H9 (cell line): ENCODE data around the gene PRKAG1. TPM values are rescaled to one million over a fixed set of nuclear protein-coding genes. Genes with fewer than 3 reads are reported as not detected.

Experiments
- DNase-seq: peaks from one replicate; pipeline ENCODE4 v3.0.0-alpha.2; 2017
- H2AFZ ChIP-seq: one replicate; pipeline ENCODE4 v1.6.1; 2013; ENCODE audit warnings: mild to moderate bottlenecking, low read length, control low read depth, moderate library complexity
- H2AK5ac ChIP-seq: 2 replicates; pipeline ENCODE4 v1.6.1; 2013; ENCODE audit warnings: low read length, control low read depth, mixed read lengths; ENCODE audit not compliant: insufficient read length
- H2BK120ac ChIP-seq: one replicate; pipeline ENCODE4 v1.6.1; 2013; ENCODE audit warnings: low read depth, mild to moderate bottlenecking, low read length, control low read depth, inconsistent platforms; ENCODE audit not compliant: poor library complexity, severe bottlenecking
- H2BK12ac ChIP-seq: 2 replicates; pipeline ENCODE4 v1.6.1; 2013; ENCODE audit warnings: low read length, control low read depth, mixed read lengths, low read depth; ENCODE audit not compliant: insufficient read length
- H2BK15ac ChIP-seq: 2 replicates; pipeline ENCODE4 v1.6.1; 2013; ENCODE audit warnings: low read depth, low read length, control low read depth
- H2BK20ac ChIP-seq: one replicate; pipeline ENCODE4 v1.6.1; 2013; ENCODE audit warnings: low read depth, mild to moderate bottlenecking, low read length, control low read depth, inconsistent platforms; ENCODE audit not compliant: poor library complexity, severe bottlenecking
- H2BK5ac ChIP-seq: 2 replicates; pipeline ENCODE4 v1.6.1; 2013; ENCODE audit warnings: low read length, control low read depth, mixed read lengths; ENCODE audit not compliant: insufficient read length
- H3K14ac ChIP-seq: 2 replicates; pipeline ENCODE4 v1.6.1; 2013; ENCODE audit warnings: low read length, control low read depth; ENCODE audit not compliant: insufficient read depth
- H3K18ac ChIP-seq: 2 replicates; pipeline ENCODE4 v1.6.1; 2013; ENCODE audit warnings: low read depth, mild to moderate bottlenecking, mixed read lengths, low read length, control low read depth; ENCODE audit not compliant: insufficient read length
- H3K23ac ChIP-seq: 2 replicates; pipeline ENCODE4 v1.6.1; 2013; ENCODE audit warnings: low read length, control low read depth, mixed read lengths, low read depth; ENCODE audit not compliant: insufficient read length
- H3K23me2 ChIP-seq: 2 replicates; pipeline ENCODE4 v1.6.1; 2013; ENCODE audit warnings: low read depth, mild to moderate bottlenecking, mixed read lengths, low read length, control low read depth; ENCODE audit not compliant: insufficient read length, poor library complexity, severe bottlenecking
- H3K27ac ChIP-seq: 2 replicates; pipeline ENCODE4 v1.5.1; 2013; ENCODE audit warnings: low read length, control low read depth, mixed read lengths, low read depth; ENCODE audit not compliant: insufficient read length
- H3K27me3 ChIP-seq: 2 replicates; pipeline ENCODE4 v1.6.1; 2013; ENCODE audit warnings: low read length, control low read depth, inconsistent platforms; ENCODE audit not compliant: insufficient read depth
- H3K4ac ChIP-seq: 2 replicates; pipeline ENCODE4 v1.6.1; 2013; ENCODE audit warnings: low read depth, mild to moderate bottlenecking, control low read depth, inconsistent platforms, low read length, moderate library complexity
- H3K4me1 ChIP-seq: 2 replicates; pipeline ENCODE4 v1.6.1; 2013; ENCODE audit warnings: low read length, control low read depth, inconsistent platforms; ENCODE audit not compliant: insufficient read depth
- H3K4me2 ChIP-seq: 2 replicates; pipeline ENCODE4 v1.6.1; 2013; ENCODE audit warnings: low read length, control low read depth, mixed read lengths; ENCODE audit not compliant: insufficient read length, insufficient read depth
- H3K56ac ChIP-seq: 2 replicates; pipeline ENCODE4 v1.6.1; 2013; ENCODE audit warnings: low read depth, mild to moderate bottlenecking, mixed read lengths, low read length, control low read depth; ENCODE audit not compliant: insufficient read length
- H3K79me1 ChIP-seq: 2 replicates; pipeline ENCODE4 v1.6.1; 2013; ENCODE audit warnings: low read depth, mild to moderate bottlenecking, moderate library complexity, low read length, control low read depth, inconsistent platforms; ENCODE audit not compliant: insufficient read depth, poor library complexity, severe bottlenecking
- H3K79me2 ChIP-seq: 2 replicates; pipeline ENCODE4 v1.6.1; 2013; ENCODE audit warnings: low read length, control low read depth, inconsistent platforms; ENCODE audit not compliant: insufficient read depth
- H3K9ac ChIP-seq: 2 replicates; pipeline ENCODE4 v1.6.1; 2013; ENCODE audit warnings: low read length, control low read depth, mixed read lengths; ENCODE audit not compliant: insufficient read length; ENCODE audit errors: extremely low read depth
- H3K9me3 ChIP-seq: one replicate; pipeline ENCODE4 v1.6.1; 2013; ENCODE audit warnings: low read depth, low read length, inconsistent platforms; ENCODE audit not compliant: control insufficient read depth
- H3T11ph ChIP-seq: one replicate; pipeline ENCODE4 v1.6.1; 2013; ENCODE audit warnings: mild to moderate bottlenecking, low read length, control low read depth, inconsistent platforms
- H4K20me1 ChIP-seq: one replicate; pipeline ENCODE4 v1.6.1; 2013; ENCODE audit not compliant: control insufficient read depth, insufficient read length, insufficient read depth
- H4K5ac ChIP-seq: 2 replicates; pipeline ENCODE4 v1.6.1; 2013; ENCODE audit warnings: low read depth, mild to moderate bottlenecking, mixed read lengths, low read length, control low read depth; ENCODE audit not compliant: insufficient read length
- H4K8ac ChIP-seq: replicated peaks from 2 replicates; pipeline ENCODE4 v1.6.1; 2013; ENCODE audit warnings: low read length, control low read depth, mixed read lengths, low read depth; ENCODE audit not compliant: insufficient read length
- H4K91ac ChIP-seq: 2 replicates; pipeline ENCODE4 v1.6.1; 2013; ENCODE audit warnings: low read depth, mild to moderate bottlenecking, moderate library complexity, mixed read lengths, low read length, control low read depth; ENCODE audit not compliant: insufficient read length
- H3K27ac Mint-ChIP-seq, 3 experiments: 2 replicates in 2 of 3; 3 replicates in 1 of 3; pipeline ENCODE4 v1.8.0; 2020 to 2021; ENCODE audit warnings: mixed read lengths in 3 of 3, mild to moderate bottlenecking in 1 of 3, moderate library complexity in 1 of 3
- H3K27me3 Mint-ChIP-seq: 2 replicates; pipeline ENCODE4 v1.8.0; 2021; ENCODE audit warnings: low read depth, mild to moderate bottlenecking, moderate library complexity, mixed read lengths
- H3K36me3 Mint-ChIP-seq, 3 experiments: 2 replicates in 2 of 3; 3 replicates in 1 of 3; pipeline ENCODE4 v1.8.0; 2020 to 2021; ENCODE audit warnings: low read depth in 3 of 3, mixed read lengths in 3 of 3; ENCODE audit not compliant: insufficient read depth in 1 of 3
- H3K4me1 Mint-ChIP-seq, 2 experiments: 2 replicates each; pipeline ENCODE4 v1.8.0; 2020; ENCODE audit warnings: mixed read lengths in 2 of 2
- H3K4me3 Mint-ChIP-seq, 2 experiments: 2 replicates in 1 of 2; 3 replicates in 1 of 2; pipeline ENCODE4 v1.8.0; 2020 to 2021; ENCODE audit warnings: mild to moderate bottlenecking in 2 of 2, mixed read lengths in 2 of 2, moderate library complexity in 1 of 2
- H3K9me3 Mint-ChIP-seq, 2 experiments: 2 replicates in 1 of 2; 3 replicates in 1 of 2; pipeline ENCODE4 v1.8.0; 2020; ENCODE audit warnings: mild to moderate bottlenecking in 2 of 2, mixed read lengths in 2 of 2, moderate library complexity in 1 of 2
- WGBS: extraction: QIAGEN DNeasy Blood & Tissue Kit; methylation state at CpG from one replicate; pipeline ENCODE4 v1.1.7; 2013; ENCODE audit warnings: missing lambda C conversion rate, low lambda C conversion rate, mixed read lengths; ENCODE audit not compliant: insufficient read length; ENCODE audit errors: extremely low coverage; 5-methylcytosine and 5-hydroxymethylcytosine counted together
- total RNA-seq: library from RNA; stranded (reverse); gene quantifications from 2 replicates; pipeline ENCODE4 v1.2.1, GENCODE V29; 2021
- TF ChIP-seq, protein P1 (sequence below): fragments of 200-600 bp; sonication (generic); conservative IDR thresholded peaks from 3 replicates; pipeline ENCODE4 v1.8.0; 2021; ENCODE audit warnings: antibody characterized with exemption, mild to moderate bottlenecking

PRKAG1 gene
- total RNA-seq, 1 experiment from 2014 or later: 34.8 TPM

DNA sequence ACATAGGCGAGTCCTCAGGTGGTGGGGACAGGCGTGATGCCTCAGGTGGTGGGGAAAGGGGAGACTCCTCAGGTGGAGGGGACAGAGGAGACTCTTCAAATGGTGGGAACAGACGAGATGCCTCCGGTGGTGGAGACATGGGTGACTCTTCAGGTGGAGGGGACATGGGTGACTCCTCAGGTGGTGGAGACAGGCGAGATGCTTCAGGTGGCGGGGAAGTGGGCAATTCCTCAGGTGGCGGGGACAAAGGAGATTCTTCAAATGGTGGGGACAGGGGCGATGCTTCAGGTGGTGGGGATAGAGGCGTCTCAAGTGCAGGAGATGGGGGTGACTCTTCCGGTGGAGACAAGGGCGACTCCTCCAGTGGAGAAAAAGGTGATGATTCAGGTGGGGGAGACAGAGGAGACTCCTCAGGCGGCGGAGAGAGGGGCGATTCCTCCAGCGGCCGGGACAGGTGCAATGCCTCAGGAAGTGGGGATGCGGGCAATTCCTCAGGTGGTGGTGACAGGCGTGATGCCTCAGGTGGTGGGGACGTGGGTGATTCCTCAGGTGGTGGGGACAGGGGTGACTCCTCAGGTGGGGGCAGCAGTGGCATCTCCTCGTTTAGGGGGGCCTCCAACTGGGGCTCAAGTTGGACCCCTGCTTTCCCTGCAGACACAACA is 33.3 kb upstream of the PRKAG1 start:
- Histone ChIP-seq H4K8ac (no peak overlapping the region), H3K27me3 (no peaks in the 10 kb centered on the region), H2AK5ac (no peak overlapping the region), H4K91ac (no peak overlapping the region), H3K18ac (no peak overlapping the region), H2BK120ac (no peak overlapping the region), H3K79me2 (peaks cover 19% of the 10 kb centered on the region; the same call in 1 of the 2 replicates), H4K5ac (no peak overlapping the region), H3K23ac (no peak overlapping the region), H2AFZ (no peak overlapping the region), H3K9ac (no peak overlapping the region), H3K56ac (no peak overlapping the region), H3K4me1 (peaks cover 4% of the 10 kb centered on the region; the same call in 1 of the 2 replicates), H3K9me3 (no peaks in the 10 kb centered on the region), H3K79me1 (peaks cover 16% of the 10 kb centered on the region), H3K23me2 (no peaks in the 10 kb centered on the region), H2BK5ac (no peak overlapping the region), H3K4me2 (no peak overlapping the region), H3K27ac (no peak overlapping the region), H3K14ac (no peak overlapping the region), H3K4ac (no peak overlapping the region), H2BK15ac (no peak overlapping the region), H4K20me1 (no peaks in the 10 kb centered on the region), H2BK20ac (no peak overlapping the region), H2BK12ac (no peak overlapping the region), H3T11ph (no peak overlapping the region)
- TF ChIP-seq, protein P1, sequence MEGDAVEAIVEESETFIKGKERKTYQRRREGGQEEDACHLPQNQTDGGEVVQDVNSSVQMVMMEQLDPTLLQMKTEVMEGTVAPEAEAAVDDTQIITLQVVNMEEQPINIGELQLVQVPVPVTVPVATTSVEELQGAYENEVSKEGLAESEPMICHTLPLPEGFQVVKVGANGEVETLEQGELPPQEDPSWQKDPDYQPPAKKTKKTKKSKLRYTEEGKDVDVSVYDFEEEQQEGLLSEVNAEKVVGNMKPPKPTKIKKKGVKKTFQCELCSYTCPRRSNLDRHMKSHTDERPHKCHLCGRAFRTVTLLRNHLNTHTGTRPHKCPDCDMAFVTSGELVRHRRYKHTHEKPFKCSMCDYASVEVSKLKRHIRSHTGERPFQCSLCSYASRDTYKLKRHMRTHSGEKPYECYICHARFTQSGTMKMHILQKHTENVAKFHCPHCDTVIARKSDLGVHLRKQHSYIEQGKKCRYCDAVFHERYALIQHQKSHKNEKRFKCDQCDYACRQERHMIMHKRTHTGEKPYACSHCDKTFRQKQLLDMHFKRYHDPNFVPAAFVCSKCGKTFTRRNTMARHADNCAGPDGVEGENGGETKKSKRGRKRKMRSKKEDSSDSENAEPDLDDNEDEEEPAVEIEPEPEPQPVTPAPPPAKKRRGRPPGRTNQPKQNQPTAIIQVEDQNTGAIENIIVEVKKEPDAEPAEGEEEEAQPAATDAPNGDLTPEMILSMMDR: no peak
- peak overlapping the region in 1 of 3 experiments; percentile 69; a peak in 1 of 7 replicates for H3K27ac Mint-ChIP-seq
- peak; percentile 29 for DNase-seq
- no CpG with 5 or more reads among the region's 20 CpGs for WGBS
- H3K27me3 Mint-ChIP-seq: no peaks in the 10 kb centered on the region
- no peaks in the 10 kb centered on the region for H3K9me3 Mint-ChIP-seq
- peaks cover 18 to 21% of the 10 kb centered on the region in 2 experiments for H3K4me1 Mint-ChIP-seq
- H3K36me3 Mint-ChIP-seq: peaks cover 71 to 90% (median 88%) of the 10 kb centered on the region in 3 experiments
- no peak overlapping the region for H3K4me3 Mint-ChIP-seq
